ENCODE results near the gene WDR75. TPM values are rescaled to one million over a fixed set of nuclear protein-coding genes. Genes with fewer than 3 reads are reported as not detected.
A peak's percentile ranks its signal among the peaks of the same experiment; 100 is the strongest.

Gene WDR75
- total and polyA plus RNA-seq, 2 donors (not counting 3 experiments of a cell fraction or from before 2014, with no cell fraction given), result 17.4 to 44.8 TPM

DNA sequence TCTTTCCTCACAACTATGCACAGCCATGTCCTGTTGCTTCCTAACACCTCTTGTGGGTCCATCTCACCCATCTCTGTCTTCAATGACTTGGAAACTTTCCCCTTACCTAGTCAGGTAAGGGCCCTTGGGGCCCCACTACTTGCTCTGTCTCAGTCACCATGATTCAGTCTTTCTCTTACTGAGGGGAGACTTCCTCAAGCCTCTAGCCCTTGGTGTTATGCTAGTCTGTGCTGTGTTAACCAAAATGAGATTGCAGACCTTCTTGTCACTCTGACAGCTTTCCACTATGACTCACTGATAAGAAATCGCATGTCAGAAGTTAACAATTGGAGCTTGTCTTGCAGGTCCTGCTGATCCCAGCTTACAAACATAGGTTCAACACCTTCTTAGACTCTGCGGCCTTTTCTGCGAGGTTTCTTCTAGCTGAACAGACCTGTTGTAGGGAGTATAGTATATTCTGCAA, 65.3 kb downstream of the WDR75 start:
- ChIA-PET CTCF (interaction anchor here (1.0 kb wide), 1 partner anchor 9 kb away, joined by 4 read pairs; no protein-coding TSS in a partner anchor), POLR2A (no interaction called here)
- no peak for TF ChIP-seq GATA2 (IDR thresholded peaks at IDR 0.05; ENCODE audit: insufficient read depth, insufficient read length, low read depth, low read length)
- FAIRE-seq (no peak), DNase-seq (ENCODE audit: low read depth, low spot score) (peak; percentile 64)
- no peak overlapping the region for H3K4me3 ChIP-seq (replicated peaks in 1 of 3; ENCODE audit: insufficient read depth in 1 of 3, low read depth in 1 of 3, low read length in 3 of 3)
- no peaks in the 10 kb centered on the region for H3K79me2 ChIP-seq (ENCODE audit: control insufficient read depth, insufficient read depth, low read length)
- intact Hi-C loops (cut with micrococcal nuclease), result no loop called here
- no peaks in the 10 kb centered on the region for H4K20me1 ChIP-seq (replicated peaks; ENCODE audit: control insufficient read depth, extremely low read depth, insufficient read depth, low read length)
- BruUV-seq (replicated peaks), result no TSS peak
- no peaks in the 10 kb centered on the region for H3K36me3 ChIP-seq (ENCODE audit: control insufficient read depth in 2 of 2, extremely low read depth in 1 of 2, insufficient read depth in 2 of 2, low read length in 2 of 2)
- no peaks in the 10 kb centered on the region for H3K27me3 ChIP-seq (ENCODE audit: control insufficient read depth in 2 of 2, insufficient read depth in 2 of 2, low read length in 2 of 2)
- H3K9me3 ChIP-seq (replicated peaks; ENCODE audit: control insufficient read depth, insufficient read depth, low read length), result no peaks in the 10 kb centered on the region
- no peaks in the 10 kb centered on the region for H3K9me1 ChIP-seq (replicated peaks; ENCODE audit: control insufficient read depth, extremely low read depth, insufficient read depth, low read length)
- no peak overlapping the region for H3K27ac ChIP-seq (ENCODE audit: insufficient read depth, low read depth, low read length)
- dilution Hi-C loops (cut with MboI; ENCODE audit: extremely low pct_ligation_motif_present, low sequenced_read_pairs), result no loop called here
- no peak overlapping the region for H2AFZ ChIP-seq (ENCODE audit: low read depth, low read length)
- no peak overlapping the region for H3K9ac ChIP-seq (replicated peaks; ENCODE audit: extremely low read depth, insufficient read depth, low read length)
- no peak overlapping the region for H3K4me2 ChIP-seq (ENCODE audit: insufficient read depth, low read length)
- H3K4me1 ChIP-seq (ENCODE audit: control insufficient read depth, extremely low read depth, insufficient read depth, low read length), result no peaks in the 10 kb centered on the region

DNA sequence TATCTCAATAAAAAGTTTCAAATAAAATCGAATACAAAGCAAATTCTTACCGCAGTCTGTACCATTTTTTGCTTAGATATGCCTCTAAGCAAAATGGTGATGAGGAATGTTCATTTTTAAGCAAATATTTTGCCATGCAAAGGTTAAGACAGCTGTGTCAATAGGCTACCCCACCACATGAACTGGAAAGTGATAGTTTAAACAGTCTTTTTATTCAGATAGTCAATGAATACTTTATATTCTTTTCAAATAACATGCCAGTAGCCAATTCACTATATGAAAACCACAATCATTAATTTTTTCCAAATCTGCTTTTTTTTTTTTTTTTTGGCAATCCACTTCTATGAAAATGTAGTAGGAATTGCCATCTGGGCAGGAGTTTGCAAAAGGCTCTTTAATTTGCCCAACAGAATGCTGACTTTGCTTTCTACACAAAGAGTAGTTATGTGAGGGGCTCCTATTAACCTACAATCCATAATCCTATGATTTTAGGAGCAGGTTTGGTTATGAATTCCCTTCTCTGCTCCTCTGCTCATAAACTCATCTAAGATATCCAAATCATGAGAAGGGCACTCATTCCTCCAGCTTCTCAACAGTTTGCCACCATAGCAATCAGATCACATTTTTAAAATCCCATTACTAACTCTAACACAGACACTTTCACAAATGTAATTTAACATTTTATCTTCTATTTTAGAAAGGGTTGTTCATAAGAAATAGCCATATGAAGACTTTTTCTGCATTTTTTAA, 70.1 kb downstream of the WDR75 start:
- Histone ChIP-seq H3K4me1 (ENCODE audit: control insufficient read depth, extremely low read depth, insufficient read depth, low read length) (no peaks in the 10 kb centered on the region), H3K79me2 (ENCODE audit: control insufficient read depth, insufficient read depth, low read length) (no peaks in the 10 kb centered on the region), H3K4me2 (ENCODE audit: insufficient read depth, low read length) (no peak overlapping the region), H3K9me3 (replicated peaks; ENCODE audit: control insufficient read depth, insufficient read depth, low read length) (no peaks in the 10 kb centered on the region), H3K36me3 (ENCODE audit: control insufficient read depth in 2 of 2, extremely low read depth in 1 of 2, insufficient read depth in 2 of 2, low read length in 2 of 2) (no peaks in the 10 kb centered on the region), H4K20me1 (replicated peaks; ENCODE audit: control insufficient read depth, extremely low read depth, insufficient read depth, low read length) (no peaks in the 10 kb centered on the region), H3K9me1 (replicated peaks; ENCODE audit: control insufficient read depth, extremely low read depth, insufficient read depth, low read length) (no peaks in the 10 kb centered on the region), H2AFZ (ENCODE audit: low read depth, low read length) (no peak overlapping the region), H3K9ac (replicated peaks; ENCODE audit: extremely low read depth, insufficient read depth, low read length) (no peak overlapping the region), H3K27me3 (ENCODE audit: control insufficient read depth in 2 of 2, insufficient read depth in 2 of 2, low read length in 2 of 2) (no peaks in the 10 kb centered on the region), H3K27ac (ENCODE audit: insufficient read depth, low read depth, low read length) (no peak overlapping the region), H3K4me3 (replicated peaks in 1 of 3; ENCODE audit: insufficient read depth in 1 of 3, low read depth in 1 of 3, low read length in 3 of 3) (no peak overlapping the region)
- ChIA-PET POLR2A (no interaction called here), CTCF (no interaction called here)
- dilution Hi-C loops (cut with MboI; ENCODE audit: extremely low pct_ligation_motif_present, low sequenced_read_pairs) (no loop called here), intact Hi-C loops (cut with micrococcal nuclease) (no loop called here)
- FAIRE-seq (no peak), DNase-seq (ENCODE audit: low read depth, low spot score) (no peak)
- no TSS peak for BruUV-seq (replicated peaks)
- TF ChIP-seq, protein P1, sequence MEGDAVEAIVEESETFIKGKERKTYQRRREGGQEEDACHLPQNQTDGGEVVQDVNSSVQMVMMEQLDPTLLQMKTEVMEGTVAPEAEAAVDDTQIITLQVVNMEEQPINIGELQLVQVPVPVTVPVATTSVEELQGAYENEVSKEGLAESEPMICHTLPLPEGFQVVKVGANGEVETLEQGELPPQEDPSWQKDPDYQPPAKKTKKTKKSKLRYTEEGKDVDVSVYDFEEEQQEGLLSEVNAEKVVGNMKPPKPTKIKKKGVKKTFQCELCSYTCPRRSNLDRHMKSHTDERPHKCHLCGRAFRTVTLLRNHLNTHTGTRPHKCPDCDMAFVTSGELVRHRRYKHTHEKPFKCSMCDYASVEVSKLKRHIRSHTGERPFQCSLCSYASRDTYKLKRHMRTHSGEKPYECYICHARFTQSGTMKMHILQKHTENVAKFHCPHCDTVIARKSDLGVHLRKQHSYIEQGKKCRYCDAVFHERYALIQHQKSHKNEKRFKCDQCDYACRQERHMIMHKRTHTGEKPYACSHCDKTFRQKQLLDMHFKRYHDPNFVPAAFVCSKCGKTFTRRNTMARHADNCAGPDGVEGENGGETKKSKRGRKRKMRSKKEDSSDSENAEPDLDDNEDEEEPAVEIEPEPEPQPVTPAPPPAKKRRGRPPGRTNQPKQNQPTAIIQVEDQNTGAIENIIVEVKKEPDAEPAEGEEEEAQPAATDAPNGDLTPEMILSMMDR (IDR thresholded peaks at IDR 0.05; ENCODE audit: extremely low read depth in 1 of 2, insufficient read depth in 1 of 2, low read depth in 1 of 2, low read length in 2 of 2), result no peak
- TF ChIP-seq GATA2 (IDR thresholded peaks at IDR 0.05; ENCODE audit: insufficient read depth, insufficient read length, low read depth, low read length) (no peak), JUN (IDR thresholded peaks at IDR 0.05; ENCODE audit: borderline replicate concordance, insufficient read depth, insufficient read length, low read depth) (no peak), FOS (IDR thresholded peaks at IDR 0.05; ENCODE audit: borderline replicate concordance, insufficient read depth, low read length) (no peak), MYC (IDR thresholded peaks at IDR 0.05; ENCODE audit: low read depth, low read length) (no peak)
- TF ChIP-seq, protein P2, sequence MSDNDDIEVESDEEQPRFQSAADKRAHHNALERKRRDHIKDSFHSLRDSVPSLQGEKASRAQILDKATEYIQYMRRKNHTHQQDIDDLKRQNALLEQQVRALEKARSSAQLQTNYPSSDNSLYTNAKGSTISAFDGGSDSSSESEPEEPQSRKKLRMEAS (IDR thresholded peaks at IDR 0.05; ENCODE audit: insufficient read depth, insufficient read length), result no peak

All from endothelial cell of umbilical vein (primary cell).